ENCODE measurements around the gene GHRL. TPM values are rescaled to one million over a fixed set of nuclear protein-coding genes. Genes with fewer than 3 reads are reported as not detected.

GHRL gene
- total RNA-seq, 1 donor, result under 0.01 TPM

DNA sequence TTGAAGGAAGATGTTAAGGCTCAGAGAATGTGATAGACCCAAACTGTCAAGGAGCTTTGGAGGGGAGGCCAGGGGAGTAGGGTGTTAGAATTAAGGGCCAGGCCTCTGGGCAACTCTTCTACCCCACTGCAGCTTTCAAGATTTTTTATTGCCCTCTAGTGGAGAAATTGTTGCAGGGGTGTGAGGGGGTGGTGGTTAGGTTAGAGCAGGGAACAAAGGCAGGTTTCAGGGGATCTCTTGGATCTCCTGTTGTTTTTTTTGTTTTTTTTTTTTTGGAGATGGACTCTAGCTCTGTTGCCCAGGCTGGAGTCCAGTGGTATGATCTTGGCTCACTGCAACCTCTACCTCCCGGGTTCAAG lies 29.6 kb upstream of the GHRL start:
- TF ChIP-seq, protein P1, sequence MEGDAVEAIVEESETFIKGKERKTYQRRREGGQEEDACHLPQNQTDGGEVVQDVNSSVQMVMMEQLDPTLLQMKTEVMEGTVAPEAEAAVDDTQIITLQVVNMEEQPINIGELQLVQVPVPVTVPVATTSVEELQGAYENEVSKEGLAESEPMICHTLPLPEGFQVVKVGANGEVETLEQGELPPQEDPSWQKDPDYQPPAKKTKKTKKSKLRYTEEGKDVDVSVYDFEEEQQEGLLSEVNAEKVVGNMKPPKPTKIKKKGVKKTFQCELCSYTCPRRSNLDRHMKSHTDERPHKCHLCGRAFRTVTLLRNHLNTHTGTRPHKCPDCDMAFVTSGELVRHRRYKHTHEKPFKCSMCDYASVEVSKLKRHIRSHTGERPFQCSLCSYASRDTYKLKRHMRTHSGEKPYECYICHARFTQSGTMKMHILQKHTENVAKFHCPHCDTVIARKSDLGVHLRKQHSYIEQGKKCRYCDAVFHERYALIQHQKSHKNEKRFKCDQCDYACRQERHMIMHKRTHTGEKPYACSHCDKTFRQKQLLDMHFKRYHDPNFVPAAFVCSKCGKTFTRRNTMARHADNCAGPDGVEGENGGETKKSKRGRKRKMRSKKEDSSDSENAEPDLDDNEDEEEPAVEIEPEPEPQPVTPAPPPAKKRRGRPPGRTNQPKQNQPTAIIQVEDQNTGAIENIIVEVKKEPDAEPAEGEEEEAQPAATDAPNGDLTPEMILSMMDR (IDR thresholded peaks at IDR 0.05; ENCODE audit: extremely low read depth, low read depth, low read length), result peak; percentile 47

GRCh38 chr3:10321630-10322351 lies 29.0 kb upstream of the GHRL start:
- Histone ChIP-seq H3K9me3 (ENCODE audit: low read depth, low read length) (no peaks in the 10 kb centered on the region), H3K27ac (ENCODE audit: low read depth, low read length) (no peak overlapping the region), H3K36me3 (ENCODE audit: insufficient read depth, low read length) (peaks cover 21% of the 10 kb centered on the region), H3K27me3 (ENCODE audit: insufficient read depth, low read length) (peaks cover 23% of the 10 kb centered on the region), H3K79me2 (ENCODE audit: insufficient read depth, low read length) (peaks cover 41% of the 10 kb centered on the region), H3K4me3 (ENCODE audit: insufficient read depth, low read length) (no peak overlapping the region), H2AFZ (ENCODE audit: low read length) (peak overlapping the region; percentile 80), H4K20me1 (ENCODE audit: insufficient read depth, low read length) (peaks cover 27% of the 10 kb centered on the region), H3K4me1 (ENCODE audit: insufficient read depth, low read length) (peaks cover 10% of the 10 kb centered on the region), H3K4me2 (ENCODE audit: insufficient read depth, low read length) (peak overlapping the region; percentile 70)
- no peak for DNase-seq (ENCODE audit: insufficient read length, low spot score, missing footprints)
- TF ChIP-seq, protein P1 (IDR thresholded peaks at IDR 0.05; ENCODE audit: extremely low read depth, low read depth, low read length), result no peak

More for the DNA sequence above, 29.6 kb upstream of the GHRL start:
- no peak for DNase-seq (ENCODE audit: insufficient read length, low spot score, missing footprints)
- H3K27me3 ChIP-seq (ENCODE audit: insufficient read depth, low read length), result peaks cover 28% of the 10 kb centered on the region
- no peak overlapping the region for H3K27ac ChIP-seq (ENCODE audit: low read depth, low read length)
- peaks cover 22% of the 10 kb centered on the region for H4K20me1 ChIP-seq (ENCODE audit: insufficient read depth, low read length)
- H3K4me2 ChIP-seq (ENCODE audit: insufficient read depth, low read length), result no peak overlapping the region
- no peaks in the 10 kb centered on the region for H3K9me3 ChIP-seq (ENCODE audit: low read depth, low read length)
- no peak overlapping the region for H3K4me3 ChIP-seq (ENCODE audit: insufficient read depth, low read length)
- peaks cover 10% of the 10 kb centered on the region for H3K4me1 ChIP-seq (ENCODE audit: insufficient read depth, low read length)
- peaks cover 36% of the 10 kb centered on the region for H3K79me2 ChIP-seq (ENCODE audit: insufficient read depth, low read length)
- no peak overlapping the region for H2AFZ ChIP-seq (ENCODE audit: low read length)
- peaks cover 16% of the 10 kb centered on the region for H3K36me3 ChIP-seq (ENCODE audit: insufficient read depth, low read length)

- Histone ChIP-seq H3K27me3 (ENCODE audit: insufficient read depth, low read length) (peaks cover 10% of the 10 kb centered on the region), H3K4me1 (ENCODE audit: insufficient read depth, low read length) (peaks cover 10% of the 10 kb centered on the region), H4K20me1 (ENCODE audit: insufficient read depth, low read length) (peaks cover 40% of the 10 kb centered on the region), H2AFZ (ENCODE audit: low read length) (peak overlapping the region; percentile 77), H3K4me2 (ENCODE audit: insufficient read depth, low read length) (peak overlapping the region; percentile 97), H3K9me3 (ENCODE audit: low read depth, low read length) (no peaks in the 10 kb centered on the region), H3K27ac (ENCODE audit: low read depth, low read length) (peak overlapping the region; percentile 98), H3K4me3 (ENCODE audit: insufficient read depth, low read length) (peak overlapping the region; percentile 91), H3K36me3 (ENCODE audit: insufficient read depth, low read length) (peaks cover 35% of the 10 kb centered on the region), H3K79me2 (ENCODE audit: insufficient read depth, low read length) (peaks cover 54% of the 10 kb centered on the region)
- TF ChIP-seq, protein P1 (IDR thresholded peaks at IDR 0.05; ENCODE audit: extremely low read depth, low read depth, low read length), result no peak
- DNase-seq (ENCODE audit: insufficient read length, low spot score, missing footprints), result no peak
These were observed 27.6 kb upstream of the GHRL start for GRCh38 chr3:10320320-10320677.

GRCh38 chr3:10319804-10320203 lies 27.1 kb upstream of the GHRL start:
- Histone ChIP-seq H3K4me3 (ENCODE audit: insufficient read depth, low read length) (peak overlapping the region; percentile 91), H3K79me2 (ENCODE audit: insufficient read depth, low read length) (peaks cover 58% of the 10 kb centered on the region), H2AFZ (ENCODE audit: low read length) (no peak overlapping the region), H3K27ac (ENCODE audit: low read depth, low read length) (peak overlapping the region; percentile 98), H3K27me3 (ENCODE audit: insufficient read depth, low read length) (peaks cover 6% of the 10 kb centered on the region), H3K4me1 (ENCODE audit: insufficient read depth, low read length) (peaks cover 10% of the 10 kb centered on the region), H4K20me1 (ENCODE audit: insufficient read depth, low read length) (peaks cover 44% of the 10 kb centered on the region), H3K9me3 (ENCODE audit: low read depth, low read length) (no peaks in the 10 kb centered on the region), H3K4me2 (ENCODE audit: insufficient read depth, low read length) (peak overlapping the region; percentile 97), H3K36me3 (ENCODE audit: insufficient read depth, low read length) (peaks cover 39% of the 10 kb centered on the region)
- TF ChIP-seq, protein P1 (IDR thresholded peaks at IDR 0.05; ENCODE audit: extremely low read depth, low read depth, low read length), result no peak
- no peak for DNase-seq (ENCODE audit: insufficient read length, low spot score, missing footprints)
